ENCODE measurements around the gene MDFI.

GRCh38 chr6:41637194-41638001, 870 bp upstream of the MDFI start:
- TF ChIP-seq POLR2A (IDR thresholded peaks at IDR 0.05; ENCODE audit: low read length) (no peak), GATA1 (IDR thresholded peaks at IDR 0.05; ENCODE audit: low read depth, low read length) (no peak)
